Progenitor cell of endocrine pancreas (in vitro differentiated cells): ENCODE measurements around the gene TPSG1. TPM values are rescaled to one million over a fixed set of nuclear protein-coding genes. Genes with fewer than 3 reads are reported as not detected.

ENCODE experiments used
- DNase-seq: peaks from one replicate; pipeline ENCODE4 v3.0.0; 2021; ENCODE audit warnings: low spot score; ENCODE audit not compliant: unreplicated experiment
- H3K27ac Mint-ChIP-seq: 2 replicates; pipeline ENCODE4 v1.8.0; 2021; ENCODE audit warnings: mild to moderate bottlenecking, moderate library complexity, mixed read lengths
- H3K27me3 Mint-ChIP-seq: 2 replicates; pipeline ENCODE4 v1.8.0; 2021; ENCODE audit warnings: mixed read lengths
- H3K36me3 Mint-ChIP-seq: 2 replicates; pipeline ENCODE4 v1.8.0; 2022; ENCODE audit warnings: mixed read lengths; ENCODE audit not compliant: insufficient read depth
- H3K4me1 Mint-ChIP-seq: 2 replicates; pipeline ENCODE4 v1.8.0; 2021; ENCODE audit warnings: low read depth, mixed read lengths
- H3K4me3 Mint-ChIP-seq: 2 replicates; pipeline ENCODE4 v1.8.0; 2021; ENCODE audit warnings: low read depth, mild to moderate bottlenecking, moderate library complexity, mixed read lengths
- H3K9me3 Mint-ChIP-seq: 2 replicates; pipeline ENCODE4 v1.8.0; 2021; ENCODE audit warnings: low read depth, mixed read lengths
- total RNA-seq: library from RNA; stranded (reverse); gene quantifications from 2 replicates; pipeline ENCODE4 v1.2.1, GENCODE V29; 2021
- TF ChIP-seq, protein P1 (sequence below): fragments of 200-600 bp; sonication (generic); IDR thresholded peaks from one replicate; pipeline ENCODE4 v1.5.0; 2021; ENCODE audit warnings: antibody characterized with exemption, mild to moderate bottlenecking; ENCODE audit not compliant: unreplicated experiment

Gene TPSG1
- total RNA-seq, 1 donor from 2014 or later = not detected

DNA sequence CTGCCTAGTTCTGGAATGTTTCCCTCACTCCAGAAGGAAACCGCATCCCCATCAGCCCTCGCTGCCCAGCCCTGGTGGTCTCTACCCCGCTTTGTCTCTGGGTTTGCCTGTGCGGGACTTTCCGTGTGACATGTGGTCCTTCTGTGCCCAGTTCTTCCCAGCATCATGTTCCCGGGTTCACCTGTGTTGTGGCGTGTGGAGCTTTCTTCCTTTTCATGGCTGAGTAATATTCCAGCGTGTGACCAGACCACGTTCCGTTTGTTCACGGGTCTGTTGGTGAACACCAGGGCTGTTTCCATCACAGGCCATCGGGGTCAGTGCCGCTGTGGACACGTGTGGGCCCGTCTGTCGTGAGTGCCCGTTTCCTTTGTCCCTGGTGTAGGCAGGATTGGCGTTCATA, 40.1 kb downstream of the TPSG1 start:
- Mint-ChIP-seq H3K27ac (no peak overlapping the region), H3K36me3 (peaks cover 3% of the 10 kb centered on the region), H3K27me3 (no peaks in the 10 kb centered on the region), H3K4me3 (no peak overlapping the region), H3K4me1 (peaks cover 5% of the 10 kb centered on the region), H3K9me3 (no peaks in the 10 kb centered on the region)
- TF ChIP-seq, protein P1, sequence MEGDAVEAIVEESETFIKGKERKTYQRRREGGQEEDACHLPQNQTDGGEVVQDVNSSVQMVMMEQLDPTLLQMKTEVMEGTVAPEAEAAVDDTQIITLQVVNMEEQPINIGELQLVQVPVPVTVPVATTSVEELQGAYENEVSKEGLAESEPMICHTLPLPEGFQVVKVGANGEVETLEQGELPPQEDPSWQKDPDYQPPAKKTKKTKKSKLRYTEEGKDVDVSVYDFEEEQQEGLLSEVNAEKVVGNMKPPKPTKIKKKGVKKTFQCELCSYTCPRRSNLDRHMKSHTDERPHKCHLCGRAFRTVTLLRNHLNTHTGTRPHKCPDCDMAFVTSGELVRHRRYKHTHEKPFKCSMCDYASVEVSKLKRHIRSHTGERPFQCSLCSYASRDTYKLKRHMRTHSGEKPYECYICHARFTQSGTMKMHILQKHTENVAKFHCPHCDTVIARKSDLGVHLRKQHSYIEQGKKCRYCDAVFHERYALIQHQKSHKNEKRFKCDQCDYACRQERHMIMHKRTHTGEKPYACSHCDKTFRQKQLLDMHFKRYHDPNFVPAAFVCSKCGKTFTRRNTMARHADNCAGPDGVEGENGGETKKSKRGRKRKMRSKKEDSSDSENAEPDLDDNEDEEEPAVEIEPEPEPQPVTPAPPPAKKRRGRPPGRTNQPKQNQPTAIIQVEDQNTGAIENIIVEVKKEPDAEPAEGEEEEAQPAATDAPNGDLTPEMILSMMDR = no peak
- DNase-seq = no peak

DNA sequence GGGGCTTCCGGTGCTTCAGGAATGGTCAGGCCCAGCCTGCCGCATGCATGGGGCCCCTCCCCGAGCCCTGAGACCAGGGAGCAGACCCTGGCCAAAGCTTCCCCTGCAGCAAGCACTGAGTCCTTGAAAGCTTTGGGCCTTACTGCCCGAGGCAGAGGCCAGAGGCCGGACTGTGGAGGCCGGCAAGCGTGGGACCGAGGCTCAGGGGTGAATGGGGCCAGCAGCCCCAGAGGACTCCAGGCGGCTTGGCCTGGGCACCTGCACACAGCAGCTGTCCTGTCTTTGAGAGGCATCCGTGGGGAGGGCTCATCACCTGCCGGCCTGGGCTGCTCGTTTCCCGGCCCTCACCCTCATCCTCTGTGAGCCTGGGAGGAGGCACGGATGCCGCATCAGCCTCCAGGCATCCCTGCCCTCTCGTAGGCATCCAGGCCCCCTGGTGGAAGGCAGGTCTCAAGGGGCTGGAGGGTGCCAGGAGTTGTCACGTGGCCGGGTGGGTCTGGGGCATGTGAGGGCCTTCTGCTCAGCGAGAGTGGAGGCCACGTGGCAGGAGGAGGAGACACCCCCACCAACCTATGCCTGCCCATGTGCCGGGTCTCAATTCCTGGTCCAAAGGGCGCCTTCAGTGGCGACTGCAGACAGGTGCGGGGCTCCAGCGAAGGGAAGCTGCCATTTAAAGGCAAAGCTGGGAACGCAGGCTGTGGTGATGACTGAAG, 40.8 kb downstream of the TPSG1 start:
- Mint-ChIP-seq H3K36me3 (peaks cover 3% of the 10 kb centered on the region), H3K27me3 (no peaks in the 10 kb centered on the region), H3K4me3 (no peak overlapping the region), H3K9me3 (no peaks in the 10 kb centered on the region), H3K27ac (no peak overlapping the region), H3K4me1 (peaks cover 5% of the 10 kb centered on the region)
- no peak for DNase-seq
- TF ChIP-seq, protein P1 = peak; percentile 16

DNA sequence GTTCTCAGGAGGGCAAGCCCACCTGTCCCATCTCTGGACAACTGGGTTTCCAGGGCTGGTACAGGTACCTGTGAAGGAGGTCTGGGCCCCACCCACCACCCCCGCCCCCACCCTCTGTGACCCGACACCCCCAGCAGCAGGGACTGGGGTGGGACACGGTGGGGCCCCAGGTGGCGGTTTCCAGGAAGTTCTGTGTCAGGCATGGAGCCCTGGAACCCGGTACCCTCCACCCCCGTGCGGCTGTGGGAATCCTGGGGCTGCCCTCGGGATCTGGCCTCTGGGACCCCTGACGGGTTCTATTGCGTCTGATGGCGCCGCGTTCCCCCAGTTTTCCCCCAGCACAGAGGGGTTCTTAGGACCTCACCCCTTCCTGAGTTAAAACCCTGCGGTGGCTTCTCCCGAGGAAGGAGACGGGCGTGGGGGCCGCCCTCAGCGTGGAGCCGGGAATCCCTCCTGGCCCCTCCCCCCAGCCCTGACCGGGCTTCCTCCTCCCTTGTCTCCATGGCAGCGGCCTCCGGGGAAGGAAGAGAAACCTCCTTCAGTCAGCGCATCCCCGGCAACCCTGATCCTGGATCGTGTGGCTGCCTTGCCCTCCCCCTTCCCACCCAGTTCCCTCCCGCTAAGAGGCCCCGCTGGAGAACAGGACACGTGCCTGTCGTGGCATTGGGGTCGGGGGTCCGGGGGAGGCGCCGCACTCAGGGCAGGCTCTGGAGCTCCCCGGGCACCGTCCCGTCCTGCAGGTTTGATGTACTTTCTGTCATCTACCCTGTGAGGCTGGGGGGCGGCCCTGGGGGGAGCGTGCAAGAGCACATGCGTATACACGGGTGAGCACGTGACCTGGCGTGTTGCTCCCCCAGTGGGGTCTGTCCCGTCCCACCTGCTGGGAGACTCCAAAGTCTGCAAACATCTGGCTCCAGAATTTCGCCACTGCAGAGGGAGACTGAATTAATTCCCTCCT, 41.8 kb downstream of the TPSG1 start:
- DNase-seq = no peak
- Mint-ChIP-seq H3K9me3 (no peaks in the 10 kb centered on the region), H3K4me1 (peaks cover 5% of the 10 kb centered on the region), H3K27ac (no peak overlapping the region), H3K27me3 (no peaks in the 10 kb centered on the region), H3K4me3 (no peak overlapping the region), H3K36me3 (peaks cover 3% of the 10 kb centered on the region)
- TF ChIP-seq, protein P1 = no peak

DNA sequence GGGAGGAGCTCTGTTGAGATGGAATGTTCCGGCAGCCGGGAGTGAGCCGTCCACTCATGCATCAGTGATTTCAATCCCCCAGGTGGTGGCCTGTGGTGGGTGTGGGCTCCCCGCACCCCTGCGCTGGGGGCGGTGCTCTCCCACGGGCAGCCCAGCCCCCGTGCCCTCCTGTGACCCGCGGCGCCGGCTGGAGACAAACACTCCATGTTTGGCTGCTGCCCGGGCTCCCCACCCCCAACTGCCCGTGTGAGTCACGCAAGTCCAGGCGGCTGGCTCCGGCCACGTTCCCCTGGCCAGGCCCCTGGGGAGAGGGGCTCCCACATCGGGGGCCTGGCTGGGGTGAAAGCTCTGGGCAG, 42.8 kb downstream of the TPSG1 start:
- peak; percentile 39 for DNase-seq
- peak overlapping the region; percentile 62 for H3K27ac Mint-ChIP-seq
- TF ChIP-seq, protein P1 = no peak

More for the DNA sequence above, 42.8 kb downstream of the TPSG1 start:
- Mint-ChIP-seq H3K9me3 (no peaks in the 10 kb centered on the region), H3K27me3 (no peaks in the 10 kb centered on the region), H3K4me1 (peaks cover 5% of the 10 kb centered on the region), H3K36me3 (peaks cover 3% of the 10 kb centered on the region), H3K4me3 (no peak overlapping the region)
